Pons (tissue), 1 donor: ENCODE data around the gene PIGM.
A peak's percentile ranks its signal among the peaks of the same experiment; 100 is the strongest.

Experiments
- DNase-seq: peaks from one replicate; pipeline ENCODE4 v3.0.0-alpha.2; 2016; ENCODE audit warnings: low spot score

PIGM gene

DNA sequence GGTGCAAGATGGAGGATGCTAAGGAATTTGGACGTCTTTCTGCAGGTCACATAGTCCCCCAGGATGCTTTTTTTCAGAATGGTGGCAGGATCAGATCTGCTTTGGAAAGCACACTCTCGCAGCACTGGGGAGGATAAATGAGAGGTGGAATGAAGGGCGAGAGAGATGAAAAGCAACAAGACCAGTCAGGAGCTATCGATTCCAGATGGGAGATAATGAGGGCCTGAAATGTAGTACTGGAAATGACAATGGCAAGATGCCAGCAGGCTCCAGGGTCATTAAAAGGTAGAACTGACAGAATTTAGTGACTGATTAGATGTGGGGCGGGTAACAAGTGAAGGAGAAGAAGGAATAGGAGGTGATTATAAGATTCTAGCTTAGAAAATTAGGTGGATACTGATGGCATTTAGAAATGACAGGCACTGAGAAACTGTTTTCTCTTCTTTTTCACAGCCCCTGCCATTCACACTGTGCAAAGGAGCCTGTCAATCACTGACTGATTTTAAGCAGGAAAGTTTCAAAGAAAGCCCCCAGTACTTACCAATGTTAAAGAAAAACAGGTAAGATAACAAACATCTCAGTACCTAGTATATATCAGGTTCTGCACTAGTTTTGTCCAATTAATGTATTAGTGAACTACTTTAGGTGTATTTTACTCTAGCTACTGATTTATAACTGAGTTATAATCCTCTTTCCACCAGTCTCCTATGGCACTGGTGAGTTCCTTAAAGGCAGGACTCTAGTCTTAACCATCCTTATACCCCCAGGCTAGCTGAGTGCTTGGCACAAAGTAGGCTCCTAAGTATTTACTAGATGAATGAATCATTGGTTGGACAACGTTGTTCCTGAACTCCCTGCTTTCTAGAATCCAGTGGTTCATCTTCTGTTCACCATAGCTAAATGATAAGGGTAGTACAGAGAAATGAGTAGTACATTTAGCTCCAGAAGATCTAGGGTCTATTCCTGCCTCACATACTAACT is 9.2 kb downstream of the PIGM start:
- DNase-seq, result no peak

DNA sequence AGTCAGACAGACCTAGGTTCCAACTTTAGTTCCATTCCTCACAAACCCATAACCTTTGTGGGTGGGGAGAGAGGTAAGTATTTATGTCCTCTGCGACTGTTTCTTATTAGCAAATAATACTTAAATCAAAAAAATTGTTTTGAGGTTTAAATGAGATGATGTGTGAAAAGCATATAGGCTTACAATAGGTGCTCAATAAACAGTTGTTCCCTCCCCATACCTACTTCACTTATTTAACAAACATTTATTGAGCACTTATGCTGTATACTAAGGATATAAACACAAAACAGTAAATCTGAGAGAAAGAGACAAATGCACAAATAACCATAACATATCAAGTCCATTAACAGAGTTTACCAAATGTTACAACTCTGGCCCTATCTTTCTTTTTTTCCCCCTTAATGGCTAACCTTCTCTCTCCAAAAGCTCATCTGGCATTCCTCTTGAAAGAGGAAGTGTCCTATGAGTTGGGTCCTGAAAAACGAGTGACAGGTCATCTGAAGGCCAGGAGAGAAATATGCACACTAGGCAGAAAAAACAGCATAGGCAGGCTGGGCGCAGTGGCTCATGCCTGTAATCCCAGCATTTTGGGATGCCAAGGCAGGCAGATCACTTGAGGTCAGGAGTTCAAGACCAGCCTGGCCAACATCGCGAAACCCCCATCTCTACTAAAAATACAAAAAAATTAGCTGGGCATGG is 10.3 kb downstream of the PIGM start:
- no peak for DNase-seq

GRCh38 chr1:160020196-160020595 is 11.6 kb downstream of the PIGM start:
- DNase-seq, result no peak

DNA sequence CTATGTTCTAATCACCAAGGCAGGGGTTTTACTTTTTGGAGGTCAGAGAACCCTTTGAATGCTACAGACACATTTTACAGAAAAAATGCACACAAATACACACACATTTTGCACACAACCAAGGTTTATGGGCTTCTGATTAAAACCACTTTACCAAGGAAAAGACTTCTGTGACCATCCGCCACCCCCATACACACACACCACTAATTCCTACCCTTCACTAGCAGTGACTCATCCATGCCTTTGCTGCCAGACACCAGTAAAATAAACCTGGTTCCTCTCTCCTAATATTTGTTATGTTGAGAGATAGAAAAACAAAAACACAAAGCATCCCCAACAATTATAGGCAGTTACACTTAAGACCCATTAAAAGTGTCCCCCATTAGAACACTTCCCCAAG is 12.9 kb downstream of the PIGM start:
- no peak for DNase-seq

- no peak for DNase-seq
Observed at GRCh38 chr1:160018347-160018746, 13.4 kb downstream of the PIGM start.

GRCh38 chr1:160017592-160017991 is 14.2 kb downstream of the PIGM start:
- no peak for DNase-seq

- DNase-seq, result no peak
Observed at GRCh38 chr1:160011781-160012180, 20.0 kb downstream of the PIGM start.

GRCh38 chr1:160009801-160010200 is 22.0 kb downstream of the PIGM start:
- no peak for DNase-seq

DNA sequence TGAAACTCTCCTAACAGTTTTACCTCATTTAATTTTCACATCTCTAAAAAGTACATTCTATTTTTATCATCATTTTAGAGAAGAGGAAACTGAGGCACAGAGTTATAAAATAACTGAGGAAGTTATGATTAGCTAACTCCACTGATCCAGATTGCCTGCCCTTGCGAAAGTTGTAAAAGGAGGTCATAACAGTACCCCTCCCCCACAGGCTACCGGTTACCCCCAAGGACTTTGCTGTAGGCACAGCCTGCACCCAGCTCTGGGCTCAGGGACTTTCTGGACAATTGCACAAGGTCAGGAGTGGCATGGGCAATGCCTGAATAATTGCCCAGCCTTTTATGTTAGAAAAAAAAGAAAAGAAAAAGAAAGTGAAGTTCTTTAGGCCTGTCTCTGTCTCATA is 22.7 kb downstream of the PIGM start:
- DNase-seq, result no peak

- peak; percentile 61 for DNase-seq
Observed at GRCh38 chr1:160007577-160008200, 24.1 kb downstream of the PIGM start.

- DNase-seq, result no peak
Observed at GRCh38 chr1:160006312-160006940, 25.4 kb downstream of the PIGM start.

DNA sequence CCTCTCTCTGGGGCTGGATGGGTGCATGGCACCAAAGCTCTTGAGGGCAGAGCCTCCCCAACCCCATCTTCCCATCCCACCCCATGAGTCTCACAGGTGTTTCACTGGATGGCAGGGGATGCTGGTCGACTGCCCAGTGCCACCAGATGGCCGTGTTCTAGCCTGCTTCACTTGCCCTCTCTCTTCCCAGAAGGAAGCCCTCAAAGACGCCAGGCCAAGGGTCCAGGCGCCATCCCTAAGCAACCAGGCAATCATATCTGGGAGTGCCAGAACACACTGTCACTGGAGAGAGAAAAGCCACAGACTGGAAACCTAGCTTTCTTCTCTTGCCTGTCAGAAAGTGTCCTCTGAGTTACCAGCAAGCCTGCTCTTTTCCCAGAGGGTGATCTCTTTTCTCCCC is 26.7 kb downstream of the PIGM start:
- no peak for DNase-seq

GRCh38 chr1:160004425-160004824 is 27.4 kb downstream of the PIGM start:
- no peak for DNase-seq

- DNase-seq, result no peak
Observed at GRCh38 chr1:160004001-160004400, 27.8 kb downstream of the PIGM start.

- DNase-seq, result no peak
Observed at GRCh38 chr1:160001440-160001839, 30.4 kb downstream of the PIGM start.

DNA sequence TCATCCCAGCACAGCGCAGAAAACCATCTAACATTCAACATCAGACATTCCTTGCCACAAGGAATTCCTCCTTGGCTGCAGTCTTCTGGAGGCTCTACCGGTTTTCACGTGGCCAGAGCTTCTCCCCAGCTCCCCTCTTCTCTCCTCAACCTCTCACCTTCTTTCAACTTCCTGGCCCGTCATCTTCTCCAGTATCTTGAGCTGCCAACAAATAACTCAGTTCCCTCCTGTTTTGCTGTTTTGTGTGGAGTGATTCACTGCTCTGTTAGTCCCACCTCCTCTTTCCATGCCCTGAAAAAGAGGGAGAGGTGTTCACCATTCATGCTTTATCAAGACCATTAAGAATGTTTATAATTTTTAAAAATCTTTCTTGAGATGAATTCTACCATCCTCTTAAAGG is 32.6 kb downstream of the PIGM start:
- DNase-seq, result no peak

GRCh38 chr1:159996653-159997052 is 35.1 kb downstream of the PIGM start:
- no peak for DNase-seq

DNA sequence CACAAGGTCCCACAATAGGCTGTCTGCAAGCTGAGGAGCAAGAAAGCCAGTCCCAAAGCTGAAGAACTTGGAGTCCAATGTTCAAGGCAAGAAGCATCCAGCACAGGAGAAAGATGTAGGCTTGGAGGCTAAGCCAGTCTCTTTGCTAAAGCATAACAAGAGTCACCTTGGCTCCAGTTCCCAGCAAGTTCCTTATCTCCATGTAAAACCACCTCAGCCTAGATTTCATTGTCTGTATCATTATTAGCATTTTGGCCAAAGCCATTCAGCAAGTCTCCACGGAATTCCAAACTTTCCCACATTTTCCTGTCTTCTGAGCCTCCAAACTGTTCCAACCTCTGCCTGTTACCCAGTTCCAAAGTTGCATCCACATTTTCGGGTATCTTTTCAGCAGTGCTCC is 36.9 kb downstream of the PIGM start:
- no peak for DNase-seq

- no peak for DNase-seq
Observed at GRCh38 chr1:159993911-159994310, 37.9 kb downstream of the PIGM start.

- DNase-seq, result no peak
Observed at GRCh38 chr1:159992161-159992560, 39.6 kb downstream of the PIGM start.

DNA sequence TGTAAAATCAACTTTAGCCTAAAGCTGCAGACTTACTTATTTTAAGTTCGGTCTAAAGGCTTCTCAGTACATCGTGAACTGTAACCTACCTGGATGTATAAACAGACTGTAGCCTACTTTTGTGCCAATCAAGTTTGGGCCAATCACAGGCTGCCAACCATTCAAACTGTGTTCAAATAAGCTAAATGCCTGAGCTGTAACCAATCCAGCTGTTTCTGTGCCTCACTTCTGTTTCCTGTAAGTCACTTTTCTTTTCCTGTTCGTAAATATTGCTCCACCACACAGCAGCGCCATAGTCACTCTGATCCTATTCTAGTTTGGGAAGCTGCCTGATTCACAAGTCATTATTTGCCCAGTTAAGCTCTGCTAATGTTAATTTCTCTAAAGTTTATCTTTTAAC is 40.3 kb downstream of the PIGM start:
- no peak for DNase-seq

- DNase-seq, result no peak
Observed at GRCh38 chr1:159990005-159990404, 41.8 kb downstream of the PIGM start.
